ENCODE results near the gene RFX3. TPM values are rescaled to one million over a fixed set of nuclear protein-coding genes. Genes with fewer than 3 reads are reported as not detected.

RFX3 gene
- total and polyA plus RNA-seq, 2 donors (not counting 3 experiments of a cell fraction or from before 2014, with no cell fraction given): 4.8 to 10.5 TPM

GRCh38 chr9:3361689-3362392 lies 164.0 kb downstream of the RFX3 start:
- intact Hi-C loops (cut with micrococcal nuclease) (loop anchor here (10.0 kb wide), 1 partner anchor 57 kb away; no protein-coding TSS in a partner anchor), dilution Hi-C loops (cut with MboI; ENCODE audit: extremely low pct_ligation_motif_present, low sequenced_read_pairs) (no loop called here)
- POLR2A ChIA-PET: no interaction called here
- Histone ChIP-seq H3K9me3 (replicated peaks; ENCODE audit: control insufficient read depth, insufficient read depth, low read length) (no peaks in the 10 kb centered on the region), H2AFZ (ENCODE audit: low read depth, low read length) (no peak overlapping the region), H3K36me3 (ENCODE audit: control insufficient read depth in 2 of 2, extremely low read depth in 1 of 2, insufficient read depth in 2 of 2, low read length in 2 of 2) (no peaks in the 10 kb centered on the region), H3K9me1 (replicated peaks; ENCODE audit: control insufficient read depth, extremely low read depth, insufficient read depth, low read length) (no peaks in the 10 kb centered on the region), H3K9ac (replicated peaks; ENCODE audit: extremely low read depth, insufficient read depth, low read length) (no peak overlapping the region), H3K79me2 (ENCODE audit: control insufficient read depth, insufficient read depth, low read length) (no peaks in the 10 kb centered on the region), H3K4me1 (ENCODE audit: control insufficient read depth, extremely low read depth, insufficient read depth, low read length) (no peaks in the 10 kb centered on the region), H3K27ac (ENCODE audit: insufficient read depth, low read depth, low read length) (no peak overlapping the region), H3K4me3 (replicated peaks in 1 of 3; ENCODE audit: insufficient read depth in 1 of 3, low read depth in 1 of 3, low read length in 3 of 3) (no peak overlapping the region), H3K4me2 (ENCODE audit: insufficient read depth, low read length) (no peak overlapping the region), H3K27me3 (ENCODE audit: control insufficient read depth in 2 of 2, insufficient read depth in 2 of 2, low read length in 2 of 2) (no peaks in the 10 kb centered on the region), H4K20me1 (replicated peaks; ENCODE audit: control insufficient read depth, extremely low read depth, insufficient read depth, low read length) (no peaks in the 10 kb centered on the region)
- CTCF ChIA-PET: interaction anchor here (1.2 to 1.5 kb wide), 3 partner anchors 20 to 121 kb away, joined by 3 to 5 read pairs (median 3); no protein-coding TSS in a partner anchor
- FAIRE-seq (no peak), DNase-seq (ENCODE audit: low read depth, low spot score) (no peak)
- no peak for TF ChIP-seq JUN (IDR thresholded peaks at IDR 0.05; ENCODE audit: borderline replicate concordance, insufficient read depth, insufficient read length, low read depth)
- no peak for TF ChIP-seq POLR2AphosphoS5 (IDR thresholded peaks at IDR 0.05; ENCODE audit: insufficient read depth, low read depth, low read length)
- TF ChIP-seq MAX (IDR thresholded peaks at IDR 0.05; ENCODE audit: insufficient read depth, insufficient read length): no peak
- no peak for TF ChIP-seq FOS (IDR thresholded peaks at IDR 0.05; ENCODE audit: borderline replicate concordance, insufficient read depth, low read length)
- no peak for TF ChIP-seq CTCF (IDR thresholded peaks at IDR 0.05; ENCODE audit: extremely low read depth in 1 of 2, insufficient read depth in 1 of 2, low read depth in 1 of 2, low read length in 2 of 2)
- no peak for TF ChIP-seq MYC (IDR thresholded peaks at IDR 0.05; ENCODE audit: low read depth, low read length)
- no peak for TF ChIP-seq EZH2 (IDR thresholded peaks at IDR 0.05; ENCODE audit: borderline replicate concordance, low read depth, low read length, severe bottlenecking)
- no peak for TF ChIP-seq GATA2 (IDR thresholded peaks at IDR 0.05; ENCODE audit: insufficient read depth, insufficient read length, low read depth, low read length)
- TF ChIP-seq POLR2A (IDR thresholded peaks at IDR 0.05; ENCODE audit: low read depth, low read length): no peak
- no TSS peak for BruUV-seq (replicated peaks)
